ENCODE results near the gene C14orf93.

C14orf93 gene

GRCh38 chr14:22986508-22987054, 23.4 kb downstream of the C14orf93 start:
- Histone ChIP-seq H3K27me3 (ENCODE audit: insufficient read depth, low read depth, severe bottlenecking) (no peaks in the 10 kb centered on the region), H3K4me3 (ENCODE audit: low read depth, low read length) (no peak overlapping the region), H3K27ac (no peak overlapping the region), H3K36me3 (peaks cover 10% of the 10 kb centered on the region), H3K9me3 (ENCODE audit: severe bottlenecking) (no peaks in the 10 kb centered on the region)
- TF ChIP-seq CTCF (IDR thresholded peaks at IDR 0.05; ENCODE audit: low read depth, low read length) = peak; percentile 79
- DNase-seq = peak; percentile 85

- TF ChIP-seq CTCF (IDR thresholded peaks at IDR 0.05; ENCODE audit: low read depth, low read length) = no peak
- Histone ChIP-seq H3K9me3 (ENCODE audit: severe bottlenecking) (no peaks in the 10 kb centered on the region), H3K4me3 (ENCODE audit: low read depth, low read length) (no peak overlapping the region), H3K27ac (no peak overlapping the region), H3K27me3 (ENCODE audit: insufficient read depth, low read depth, severe bottlenecking) (no peaks in the 10 kb centered on the region), H3K36me3 (peaks cover 7% of the 10 kb centered on the region)
- DNase-seq = no peak
These were observed 23.9 kb downstream of the C14orf93 start for GRCh38 chr14:22985894-22986507.

- H3K27me3 ChIP-seq (ENCODE audit: insufficient read depth, low read depth, severe bottlenecking) = no peaks in the 10 kb centered on the region
- H3K9me3 ChIP-seq (ENCODE audit: severe bottlenecking) = no peaks in the 10 kb centered on the region
- no peak overlapping the region for H3K4me3 ChIP-seq (ENCODE audit: low read depth, low read length)
- DNase-seq = no peak
- peaks cover 7% of the 10 kb centered on the region for H3K36me3 ChIP-seq
- no peak for TF ChIP-seq CTCF (IDR thresholded peaks at IDR 0.05; ENCODE audit: low read depth, low read length)
- H3K27ac ChIP-seq = no peak overlapping the region
These were observed 24.8 kb downstream of the C14orf93 start for GRCh38 chr14:22984959-22985658.

- TF ChIP-seq CTCF (IDR thresholded peaks at IDR 0.05; ENCODE audit: low read depth, low read length) = no peak
- DNase-seq = peak; percentile 86
- H3K27ac ChIP-seq = peak within 1 kb of the TSS; percentile 65
- H3K36me3 ChIP-seq = peaks cover 7% of the 10 kb centered on the region
- no peaks in the 10 kb centered on the region for H3K27me3 ChIP-seq (ENCODE audit: insufficient read depth, low read depth, severe bottlenecking)
- H3K9me3 ChIP-seq (ENCODE audit: severe bottlenecking) = no peaks in the 10 kb centered on the region
- peak within 1 kb of the TSS; percentile 74 for H3K4me3 ChIP-seq (ENCODE audit: low read depth, low read length)
These were observed 27.3 kb downstream of the C14orf93 start, which contains the start of gene AJUBA for GRCh38 chr14:22982477-22983245. Gene AJUBA, minus strand, starts transcription at chr14:22982551. Its CDS starts 285 bp downstream, at chr14:22982266.

GRCh38 chr14:22981876-22982476, 28.0 kb downstream of the C14orf93 start:
- Histone ChIP-seq H3K27ac (no peak overlapping the region), H3K4me3 (ENCODE audit: low read depth, low read length) (peak overlapping the region; percentile 74), H3K36me3 (peaks cover 3% of the 10 kb centered on the region), H3K27me3 (ENCODE audit: insufficient read depth, low read depth, severe bottlenecking) (no peaks in the 10 kb centered on the region), H3K9me3 (ENCODE audit: severe bottlenecking) (no peaks in the 10 kb centered on the region)
- DNase-seq = no peak
- TF ChIP-seq CTCF (IDR thresholded peaks at IDR 0.05; ENCODE audit: low read depth, low read length) = no peak
